ENCODE measurements around the gene CABCOCO1.

- no peak for TF ChIP-seq POLR2A (IDR thresholded peaks at IDR 0.05)
- TF ChIP-seq CTCF (IDR thresholded peaks at IDR 0.05) = no peak
Observed at GRCh38 chr10:61742812-61743211, 80.1 kb downstream of the CABCOCO1 start.

Measured in gastroesophageal sphincter (tissue), 3 donors.